Thoracic aorta (tissue), 2 donors: ENCODE measurements around the gene ST6GALNAC5. TPM values are rescaled to one million over a fixed set of nuclear protein-coding genes. Genes with fewer than 3 reads are reported as not detected.
A peak's percentile ranks its signal among the peaks of the same experiment; 100 is the strongest.

Experiments
- ATAC-seq: fragments of 150-250 bp; one replicate; pipeline ENCODE4 v1.8.0; 2017; ENCODE audit warnings: low read depth; ENCODE audit not compliant: insufficient number of reproducible peaks, low FRiP score
- DNase-seq: peaks from one replicate; pipeline ENCODE4 v3.0.0-alpha.2; 2020; ENCODE audit warnings: low spot score
- H3K27ac ChIP-seq, 2 donors: fragments of 200-600 bp; sonication (generic); 1 replicate in 1 of 2; 2 replicates in 1 of 2; pipeline ENCODE4 v1.5.1; 2016; ENCODE audit warnings: mild to moderate bottlenecking in 2 of 2, moderate library complexity in 2 of 2
- H3K27me3 ChIP-seq: fragments of 200-600 bp; sonication (generic); replicated peaks from 2 replicates; pipeline ENCODE4 v1.6.0; 2016; ENCODE audit warnings: mild to moderate bottlenecking; ENCODE audit not compliant: insufficient read depth
- H3K36me3 ChIP-seq: fragments of 200-600 bp; sonication (generic); one replicate; pipeline ENCODE4 v1.5.1; 2016
- H3K4me1 ChIP-seq, 2 donors: fragments of 200-600 bp; sonication (generic); 1 replicate in 1 of 2; 2 replicates in 1 of 2; pipeline versions ENCODE4 v1.5.1 to v1.6.0; 2016; ENCODE audit warnings: low read depth in 2 of 2, mild to moderate bottlenecking in 1 of 2; ENCODE audit not compliant: control insufficient read depth in 1 of 2
- H3K4me3 ChIP-seq: fragments of 200-600 bp; sonication (generic); 2 replicates; pipeline ENCODE4 v1.5.1; 2016; ENCODE audit warnings: mild to moderate bottlenecking
- H3K9me3 ChIP-seq: fragments of 200-600 bp; sonication (generic); 2 replicates; pipeline ENCODE4 v1.5.1; 2016
- total RNA-seq, 2 donors: library from RNA; depleted of rRNA; stranded (reverse); fragments of >200 nt; gene quantifications; one replicate each; pipeline versions ENCODE4 v1.1.0 to v1.2.3, GENCODE V29; 2016
- TF ChIP-seq, protein P1 (sequence below): fragments of 200-600 bp; sonication (generic); IDR thresholded peaks from one replicate; pipeline ENCODE4 v1.5.1; 2019; ENCODE audit warnings: antibody characterized with exemption

The ST6GALNAC5 gene
- total RNA-seq, 2 donors from 2014 or later: 7.2 to 19.8 TPM

DNA sequence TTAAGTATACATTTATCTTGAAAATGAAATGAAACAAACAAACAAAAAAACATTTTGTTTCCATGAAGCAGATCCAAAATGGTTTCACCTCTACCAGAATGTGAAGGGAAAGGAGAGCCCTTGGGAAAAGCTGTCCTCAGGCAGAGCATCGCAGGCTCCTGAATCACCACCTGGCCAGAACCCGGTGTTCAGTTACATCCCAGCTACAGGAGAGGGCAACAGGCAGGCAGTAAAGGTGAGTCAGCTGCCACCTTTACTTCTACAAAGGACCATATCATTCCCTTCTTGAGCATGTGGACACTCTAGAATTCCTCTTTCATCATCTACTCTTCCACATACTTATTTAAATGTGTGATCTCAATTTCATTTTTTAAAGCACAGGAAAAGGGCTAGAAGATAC, 200.7 kb downstream of the ST6GALNAC5 start:
- H3K36me3 ChIP-seq: no peaks in the 10 kb centered on the region
- TF ChIP-seq, protein P1, sequence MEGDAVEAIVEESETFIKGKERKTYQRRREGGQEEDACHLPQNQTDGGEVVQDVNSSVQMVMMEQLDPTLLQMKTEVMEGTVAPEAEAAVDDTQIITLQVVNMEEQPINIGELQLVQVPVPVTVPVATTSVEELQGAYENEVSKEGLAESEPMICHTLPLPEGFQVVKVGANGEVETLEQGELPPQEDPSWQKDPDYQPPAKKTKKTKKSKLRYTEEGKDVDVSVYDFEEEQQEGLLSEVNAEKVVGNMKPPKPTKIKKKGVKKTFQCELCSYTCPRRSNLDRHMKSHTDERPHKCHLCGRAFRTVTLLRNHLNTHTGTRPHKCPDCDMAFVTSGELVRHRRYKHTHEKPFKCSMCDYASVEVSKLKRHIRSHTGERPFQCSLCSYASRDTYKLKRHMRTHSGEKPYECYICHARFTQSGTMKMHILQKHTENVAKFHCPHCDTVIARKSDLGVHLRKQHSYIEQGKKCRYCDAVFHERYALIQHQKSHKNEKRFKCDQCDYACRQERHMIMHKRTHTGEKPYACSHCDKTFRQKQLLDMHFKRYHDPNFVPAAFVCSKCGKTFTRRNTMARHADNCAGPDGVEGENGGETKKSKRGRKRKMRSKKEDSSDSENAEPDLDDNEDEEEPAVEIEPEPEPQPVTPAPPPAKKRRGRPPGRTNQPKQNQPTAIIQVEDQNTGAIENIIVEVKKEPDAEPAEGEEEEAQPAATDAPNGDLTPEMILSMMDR: no peak
- DNase-seq (no peak), ATAC-seq (no peak)
- no peak overlapping the region for H3K4me3 ChIP-seq
- H3K4me1 ChIP-seq: no peaks in the 10 kb centered on the region
- no peaks in the 10 kb centered on the region for H3K27me3 ChIP-seq
- no peak overlapping the region for H3K27ac ChIP-seq
- no peaks in the 10 kb centered on the region for H3K9me3 ChIP-seq

DNA sequence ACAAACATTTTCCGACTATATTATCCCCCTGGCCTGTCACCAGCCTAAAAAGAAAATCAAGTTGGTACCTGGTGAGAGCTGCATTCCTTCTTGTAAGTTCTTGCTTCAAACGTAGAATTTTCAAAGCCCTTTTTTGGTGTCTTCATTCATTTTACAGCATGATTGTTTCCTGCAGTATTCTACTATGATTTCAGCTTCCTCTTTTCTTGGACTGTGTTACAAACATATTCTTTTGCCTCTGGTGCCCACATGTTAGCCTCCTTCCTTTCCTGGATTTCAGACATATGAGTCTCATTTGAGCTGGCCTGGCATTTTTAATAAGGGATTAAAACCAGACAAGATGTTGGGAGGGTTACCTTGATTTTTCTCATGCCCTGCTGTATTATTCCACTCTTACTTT, 209.5 kb downstream of the ST6GALNAC5 start:
- H3K27me3 ChIP-seq: no peaks in the 10 kb centered on the region
- no peaks in the 10 kb centered on the region for H3K4me1 ChIP-seq
- TF ChIP-seq, protein P1: no peak
- H3K9me3 ChIP-seq: no peaks in the 10 kb centered on the region
- no peak for ATAC-seq
- H3K27ac ChIP-seq: no peak overlapping the region
- no peak overlapping the region for H3K4me3 ChIP-seq
- no peaks in the 10 kb centered on the region for H3K36me3 ChIP-seq
- no peak for DNase-seq

DNA sequence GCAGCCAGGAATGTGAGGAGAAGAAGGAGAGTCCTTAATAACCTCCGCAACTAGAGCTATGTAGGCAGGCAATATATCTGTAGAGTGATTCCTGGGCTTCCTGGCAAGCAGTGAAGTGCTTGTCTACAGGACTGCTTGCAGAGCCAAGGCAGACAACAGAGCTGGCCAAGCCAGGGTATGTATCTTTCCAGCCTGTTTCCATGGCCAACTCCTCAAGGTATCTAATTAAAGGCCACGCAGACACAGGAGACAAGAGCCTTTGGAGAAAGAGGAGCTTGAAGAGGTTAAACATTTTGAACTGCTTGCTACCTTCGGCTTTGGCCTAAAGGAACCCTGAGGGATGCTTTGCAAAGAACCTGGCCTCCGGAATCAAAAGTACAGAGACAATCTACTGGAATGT, 214.6 kb downstream of the ST6GALNAC5 start:
- DNase-seq (no peak), ATAC-seq (no peak)
- Histone ChIP-seq H3K27ac (no peak overlapping the region), H3K36me3 (no peaks in the 10 kb centered on the region), H3K9me3 (no peaks in the 10 kb centered on the region), H3K4me1 (no peaks in the 10 kb centered on the region), H3K27me3 (no peaks in the 10 kb centered on the region), H3K4me3 (no peak overlapping the region)
- TF ChIP-seq, protein P1: no peak

DNA sequence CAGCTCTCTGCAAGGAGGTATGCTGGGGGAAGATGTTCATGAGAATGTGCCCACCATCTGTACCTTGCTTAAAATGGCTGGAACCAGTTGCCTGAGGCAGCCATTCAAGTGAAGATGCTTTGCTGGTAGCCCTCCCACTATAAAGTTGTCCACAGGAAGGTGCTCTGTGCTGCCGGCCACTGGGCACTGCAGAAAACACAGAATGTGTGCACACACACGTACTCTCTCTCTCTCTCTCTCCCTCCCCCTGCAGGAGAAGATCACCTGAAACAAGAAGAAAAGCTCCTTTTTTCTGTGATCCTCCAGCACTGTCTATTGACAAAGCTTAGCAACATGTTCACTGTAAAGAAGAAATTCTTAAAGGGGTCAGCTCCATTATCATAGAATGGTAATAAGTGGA, 217.2 kb downstream of the ST6GALNAC5 start:
- Histone ChIP-seq H3K4me3 (no peak overlapping the region), H3K36me3 (no peaks in the 10 kb centered on the region), H3K27me3 (no peaks in the 10 kb centered on the region), H3K27ac (no peak overlapping the region), H3K9me3 (no peaks in the 10 kb centered on the region), H3K4me1 (no peaks in the 10 kb centered on the region)
- no peak for ATAC-seq
- no peak for DNase-seq
- TF ChIP-seq, protein P1: no peak

DNA sequence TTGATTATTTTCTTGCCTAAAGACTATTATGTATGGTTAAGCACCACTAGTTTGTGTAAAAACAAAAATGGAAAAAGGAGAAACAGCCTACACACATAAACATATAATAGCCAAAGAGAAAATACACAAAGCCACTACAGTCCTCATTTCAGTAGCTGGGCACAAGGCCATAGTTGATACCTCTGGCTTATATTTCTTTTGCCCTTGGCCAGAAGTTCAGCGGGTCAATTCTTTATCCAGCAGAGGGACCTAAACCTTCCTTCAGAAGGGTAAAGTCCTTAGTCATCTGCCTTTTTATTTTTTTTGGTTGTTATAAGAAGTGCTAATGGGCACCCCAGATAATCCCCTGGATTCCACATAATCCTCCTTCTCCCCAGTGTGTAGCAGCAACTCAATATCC, 217.8 kb downstream of the ST6GALNAC5 start:
- no peaks in the 10 kb centered on the region for H3K27me3 ChIP-seq
- TF ChIP-seq, protein P1: no peak

More for the DNA sequence above, 217.8 kb downstream of the ST6GALNAC5 start:
- Histone ChIP-seq H3K9me3 (no peaks in the 10 kb centered on the region), H3K4me3 (no peak overlapping the region), H3K4me1 (no peaks in the 10 kb centered on the region), H3K27ac (no peak overlapping the region), H3K36me3 (no peaks in the 10 kb centered on the region)
- ATAC-seq (peak; percentile 36), DNase-seq (no peak)
